Fibroblast of mammary gland (primary cell): ENCODE results near the gene IQCE.

Source experiments
- DNase-seq: peaks from one replicate; pipeline ENCODE4 v3.0.0-alpha.2; 2010; ENCODE audit warnings: low read depth
- H3K4me3 ChIP-seq: 2 replicates; pipeline ENCODE4 v1.5.1; 2011; ENCODE audit warnings: low read depth, mild to moderate bottlenecking, low read length, moderate library complexity; ENCODE audit not compliant: control insufficient read depth
- CTCF ChIP-seq: conservative IDR thresholded peaks from 2 replicates; pipeline ENCODE4 v1.5.1; 2011; ENCODE audit warnings: low read depth, low read length, inconsistent platforms; ENCODE audit not compliant: control insufficient read depth, insufficient read depth

IQCE gene

GRCh38 chr7:2602406-2603043 lies 43.7 kb downstream of the IQCE start:
- H3K4me3 ChIP-seq, result no peak overlapping the region
- TF ChIP-seq CTCF, result no peak
- no peak for DNase-seq

- no peak for DNase-seq
- no peak for TF ChIP-seq CTCF
- H3K4me3 ChIP-seq, result no peak overlapping the region
Measured at GRCh38 chr7:2603044-2603965, 44.5 kb downstream of the IQCE start.

- no peak overlapping the region for H3K4me3 ChIP-seq
- no peak for DNase-seq
- no peak for TF ChIP-seq CTCF
Measured at GRCh38 chr7:2604608-2605174, 45.9 kb downstream of the IQCE start.

- TF ChIP-seq CTCF, result no peak
- no peak for DNase-seq
- no peak overlapping the region for H3K4me3 ChIP-seq
Measured at GRCh38 chr7:2605608-2606538, 47.1 kb downstream of the IQCE start.

GRCh38 chr7:2606539-2606936 lies 47.8 kb downstream of the IQCE start:
- TF ChIP-seq CTCF, result no peak
- no peak overlapping the region for H3K4me3 ChIP-seq
- DNase-seq, result no peak
